Stimulated activated CD4-positive, alpha-beta T cell treated with anti-CD3 and anti-CD28 coated beads, Interleukin-4, amount 100 ng/mL, for 24 hours (primary cell): ENCODE results near the gene CDC42EP1.

Experiments
- DNase-seq: peaks from one replicate; pipeline ENCODE4 v3.0.0-alpha.2; 2020

CDC42EP1 gene

DNA sequence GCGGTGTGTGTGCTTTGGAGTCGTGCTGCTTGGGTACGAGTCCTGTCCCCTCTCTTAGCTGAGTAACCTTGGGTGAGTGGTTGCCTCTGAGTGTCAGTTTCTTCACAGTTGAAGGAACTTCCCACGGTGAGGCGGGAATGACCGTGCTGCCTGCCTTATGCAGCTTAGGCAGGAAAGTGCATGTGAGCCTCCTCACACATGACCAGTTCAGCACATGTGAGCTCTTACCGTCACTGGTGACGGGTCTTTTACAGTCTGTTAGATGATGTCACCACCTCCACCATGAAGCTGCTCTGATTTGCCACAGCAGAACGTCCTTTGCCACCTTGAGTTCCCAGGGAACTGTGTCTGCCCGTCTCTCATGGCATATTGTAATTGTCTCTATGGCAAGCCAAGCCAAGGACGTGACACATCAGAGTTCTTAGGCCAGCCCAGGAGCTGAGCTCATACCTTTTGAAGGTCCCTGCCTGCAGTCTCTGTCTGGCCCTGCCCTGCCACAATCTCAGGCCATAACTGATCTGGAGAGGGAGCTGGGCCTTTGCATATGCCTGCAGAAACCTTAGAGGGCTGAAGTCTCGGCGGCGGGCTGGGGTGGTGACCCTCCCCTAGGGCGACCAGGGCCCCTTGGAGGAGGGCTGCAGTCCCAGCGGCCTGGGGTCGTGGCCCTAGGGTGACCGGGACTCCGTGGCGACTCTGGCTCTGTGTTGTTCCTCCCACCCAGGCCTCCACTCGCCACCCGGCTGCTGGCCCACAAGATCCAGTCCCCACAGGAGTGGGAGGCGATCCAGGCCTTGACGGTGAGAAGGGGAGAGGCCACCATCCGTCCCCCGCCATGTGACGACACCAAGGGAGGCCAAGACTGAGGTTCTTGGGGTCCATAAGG lies 56.2 kb downstream of the CDC42EP1 start:
- DNase-seq, result no peak

DNA sequence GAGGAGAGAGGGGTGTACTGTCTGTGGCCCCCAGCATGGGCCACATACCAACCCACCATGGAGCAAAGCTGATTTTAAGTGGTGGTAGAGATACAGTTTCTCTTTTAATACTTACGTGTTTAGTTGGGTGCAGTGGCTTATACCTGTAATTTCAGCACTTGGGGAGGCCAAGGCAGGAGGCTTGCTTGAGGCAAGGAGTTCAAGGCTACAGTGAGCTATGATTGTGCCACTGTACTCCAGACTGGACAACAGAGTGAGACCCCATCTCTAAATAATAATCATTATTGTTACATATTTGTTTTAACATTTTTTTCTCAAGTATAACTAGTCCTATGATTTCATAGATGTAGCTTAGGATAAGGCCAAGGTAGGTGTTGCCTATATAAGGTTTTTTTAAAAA lies 57.2 kb downstream of the CDC42EP1 start:
- no peak for DNase-seq

DNA sequence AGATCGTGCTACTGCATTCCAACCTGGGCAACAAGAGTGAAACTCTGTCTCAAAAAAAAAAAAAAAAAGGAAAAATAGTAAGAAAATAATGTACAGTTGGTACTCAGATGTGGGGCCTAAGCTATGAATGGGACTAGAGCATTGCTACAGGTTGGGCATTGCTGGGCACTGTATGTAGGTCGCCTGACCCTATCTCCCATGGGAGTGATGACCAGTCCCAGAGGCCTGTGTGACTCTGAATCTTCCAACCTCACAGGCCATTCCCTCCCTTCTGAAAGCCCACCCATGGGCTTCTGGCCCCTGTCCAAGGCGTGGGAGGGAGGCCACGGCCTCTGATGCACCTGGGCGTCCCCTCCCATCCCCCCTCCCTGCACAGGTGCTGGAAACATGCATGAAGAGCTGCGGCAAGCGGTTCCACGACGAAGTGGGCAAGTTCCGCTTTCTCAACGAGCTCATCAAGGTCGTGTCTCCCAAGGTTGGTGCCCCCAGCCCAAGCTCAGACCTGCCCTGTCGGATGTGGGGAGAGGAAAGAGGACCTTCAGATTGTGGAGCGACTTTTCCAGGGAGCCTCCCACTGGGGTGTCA lies 57.9 kb downstream of the CDC42EP1 start:
- no peak for DNase-seq

- no peak for DNase-seq
Observed at GRCh38 chr22:37618674-37619073, 58.4 kb downstream of the CDC42EP1 start.
